Osteocyte (in vitro differentiated cells): ENCODE results near the gene CMTM1. TPM values are rescaled to one million over a fixed set of nuclear protein-coding genes. Genes with fewer than 3 reads are reported as not detected.

Experiments used
- DNase-seq: peaks from one replicate; pipeline ENCODE4 v3.0.0; 2021; ENCODE audit warnings: mixed read lengths; ENCODE audit not compliant: unreplicated experiment; ENCODE audit errors: extremely low spot score
- H3K27ac Mint-ChIP-seq: one replicate; pipeline ENCODE4 v1.8.0; 2021; ENCODE audit warnings: mild to moderate bottlenecking, mixed read lengths; ENCODE audit not compliant: unreplicated experiment
- H3K27me3 Mint-ChIP-seq: one replicate; pipeline ENCODE4 v1.8.0; 2021; ENCODE audit warnings: mixed read lengths; ENCODE audit not compliant: unreplicated experiment
- H3K36me3 Mint-ChIP-seq: one replicate; pipeline ENCODE4 v1.8.0; 2021; ENCODE audit warnings: mixed read lengths; ENCODE audit not compliant: unreplicated experiment
- H3K4me1 Mint-ChIP-seq: one replicate; pipeline ENCODE4 v1.8.0; 2021; ENCODE audit warnings: mixed read lengths; ENCODE audit not compliant: unreplicated experiment
- H3K4me3 Mint-ChIP-seq: one replicate; pipeline ENCODE4 v1.8.0; 2021; ENCODE audit warnings: mild to moderate bottlenecking, moderate library complexity, mixed read lengths; ENCODE audit not compliant: unreplicated experiment
- H3K9me3 Mint-ChIP-seq: one replicate; pipeline ENCODE4 v1.8.0; 2021; ENCODE audit warnings: mixed read lengths; ENCODE audit not compliant: unreplicated experiment
- total RNA-seq: library from RNA; stranded (reverse); gene quantifications from 2 replicates; pipeline ENCODE4 v1.2.1, GENCODE V29; 2021
- TF ChIP-seq, protein P1 (sequence below): fragments of 200-600 bp; sonication (generic); IDR thresholded peaks from 2 replicates; pipeline ENCODE4 v1.5.0; 2021; ENCODE audit warnings: antibody characterized with exemption, mild to moderate bottlenecking, moderate library complexity

The CMTM1 gene
- total RNA-seq, 1 donor from 2014 or later, result 7.8 TPM

DNA sequence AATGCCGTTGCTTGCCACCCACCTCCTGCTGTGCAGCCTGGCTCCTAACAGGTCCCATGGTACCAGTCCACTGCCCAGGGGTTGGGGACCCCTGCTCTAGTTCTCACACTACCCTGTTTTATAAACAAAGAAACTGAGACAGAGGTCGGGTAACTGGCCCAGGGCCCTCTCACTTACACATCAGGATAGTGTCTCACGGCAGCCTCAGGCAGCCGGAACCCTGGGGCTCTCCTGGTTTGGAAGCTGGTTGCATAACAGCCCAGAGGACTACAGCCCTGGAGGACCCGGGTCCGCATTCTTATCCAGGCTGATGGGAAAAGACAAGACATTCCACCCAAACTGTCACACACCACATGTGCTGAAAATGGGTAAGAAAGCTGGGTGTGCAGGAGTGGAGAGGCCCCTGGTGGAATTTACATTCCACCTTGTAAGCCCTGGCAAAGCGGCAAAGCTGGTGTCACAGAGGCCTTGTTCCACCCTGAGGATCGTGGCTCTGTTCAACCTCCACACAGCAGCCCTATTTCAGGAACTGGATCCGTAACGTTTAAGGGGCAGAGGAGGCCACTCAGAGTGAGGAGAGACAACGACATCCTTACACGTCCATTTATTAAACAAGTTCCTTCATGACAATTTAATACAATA lies 48.0 kb downstream of the CMTM1 start:
- no peaks in the 10 kb centered on the region for H3K27me3 Mint-ChIP-seq
- H3K27ac Mint-ChIP-seq, result peak overlapping the region; percentile 50
- H3K4me1 Mint-ChIP-seq, result peaks cover 47% of the 10 kb centered on the region
- TF ChIP-seq, protein P1, sequence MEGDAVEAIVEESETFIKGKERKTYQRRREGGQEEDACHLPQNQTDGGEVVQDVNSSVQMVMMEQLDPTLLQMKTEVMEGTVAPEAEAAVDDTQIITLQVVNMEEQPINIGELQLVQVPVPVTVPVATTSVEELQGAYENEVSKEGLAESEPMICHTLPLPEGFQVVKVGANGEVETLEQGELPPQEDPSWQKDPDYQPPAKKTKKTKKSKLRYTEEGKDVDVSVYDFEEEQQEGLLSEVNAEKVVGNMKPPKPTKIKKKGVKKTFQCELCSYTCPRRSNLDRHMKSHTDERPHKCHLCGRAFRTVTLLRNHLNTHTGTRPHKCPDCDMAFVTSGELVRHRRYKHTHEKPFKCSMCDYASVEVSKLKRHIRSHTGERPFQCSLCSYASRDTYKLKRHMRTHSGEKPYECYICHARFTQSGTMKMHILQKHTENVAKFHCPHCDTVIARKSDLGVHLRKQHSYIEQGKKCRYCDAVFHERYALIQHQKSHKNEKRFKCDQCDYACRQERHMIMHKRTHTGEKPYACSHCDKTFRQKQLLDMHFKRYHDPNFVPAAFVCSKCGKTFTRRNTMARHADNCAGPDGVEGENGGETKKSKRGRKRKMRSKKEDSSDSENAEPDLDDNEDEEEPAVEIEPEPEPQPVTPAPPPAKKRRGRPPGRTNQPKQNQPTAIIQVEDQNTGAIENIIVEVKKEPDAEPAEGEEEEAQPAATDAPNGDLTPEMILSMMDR, result no peak
- no peak for DNase-seq
- no peak overlapping the region for H3K4me3 Mint-ChIP-seq
- peaks cover 24% of the 10 kb centered on the region for H3K36me3 Mint-ChIP-seq
- no peaks in the 10 kb centered on the region for H3K9me3 Mint-ChIP-seq

DNA sequence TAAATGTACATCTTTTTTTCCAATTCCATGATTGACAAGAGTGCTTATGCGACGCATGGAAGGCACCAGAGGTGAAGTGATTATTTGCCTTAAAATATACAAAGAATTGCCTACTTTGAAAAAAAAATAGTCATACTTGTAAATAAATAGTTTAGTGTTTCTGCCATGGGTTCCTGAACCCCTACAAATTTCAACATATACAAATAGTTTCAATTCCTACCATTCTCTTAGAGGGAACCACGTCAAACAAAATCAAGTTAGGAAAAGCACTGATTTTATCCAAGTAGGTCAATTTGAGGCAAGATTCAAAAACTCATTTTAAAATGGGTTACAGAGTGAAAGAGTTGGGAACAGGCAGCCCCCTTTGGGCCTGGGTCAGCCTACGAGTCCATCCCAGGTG lies 49.9 kb downstream of the CMTM1 start:
- H3K27me3 Mint-ChIP-seq, result no peaks in the 10 kb centered on the region
- peaks cover 17% of the 10 kb centered on the region for H3K36me3 Mint-ChIP-seq
- no peak overlapping the region for H3K4me3 Mint-ChIP-seq
- H3K9me3 Mint-ChIP-seq, result no peaks in the 10 kb centered on the region
- DNase-seq, result no peak
- peaks cover 58% of the 10 kb centered on the region for H3K4me1 Mint-ChIP-seq
- TF ChIP-seq, protein P1, result no peak
- peak overlapping the region; percentile 87 for H3K27ac Mint-ChIP-seq

- Mint-ChIP-seq H3K36me3 (peaks cover 14% of the 10 kb centered on the region), H3K4me1 (peaks cover 58% of the 10 kb centered on the region), H3K27ac (peak overlapping the region; percentile 87), H3K9me3 (no peaks in the 10 kb centered on the region), H3K4me3 (no peak overlapping the region), H3K27me3 (no peaks in the 10 kb centered on the region)
- no peak for DNase-seq
- TF ChIP-seq, protein P1, result no peak
Measured at GRCh38 chr16:66616592-66616991, 50.4 kb downstream of the CMTM1 start.

DNA sequence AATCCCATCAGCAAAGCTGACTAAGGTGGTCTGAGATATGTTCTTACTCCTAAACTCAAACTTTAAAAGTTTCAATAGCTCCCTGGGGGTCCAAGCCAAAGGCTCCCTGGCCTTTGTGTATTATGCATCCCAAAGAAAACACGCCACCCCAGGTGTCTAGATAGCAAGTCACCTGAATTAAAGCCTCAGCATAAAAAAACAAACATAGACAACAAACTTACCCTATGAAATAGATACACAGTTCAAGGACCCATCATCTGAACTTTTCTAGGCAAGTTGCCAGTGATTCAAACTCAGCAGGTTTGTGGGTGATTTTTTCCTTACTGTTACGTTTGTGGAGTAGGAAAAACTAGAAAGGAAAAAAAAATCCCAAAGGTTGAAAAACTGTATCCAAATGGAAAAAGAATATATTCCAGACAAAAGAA lies 50.8 kb downstream of the CMTM1 start:
- Mint-ChIP-seq H3K27me3 (no peaks in the 10 kb centered on the region), H3K36me3 (peaks cover 16% of the 10 kb centered on the region), H3K27ac (peak overlapping the region; percentile 87), H3K9me3 (no peaks in the 10 kb centered on the region), H3K4me3 (no peak overlapping the region), H3K4me1 (peaks cover 58% of the 10 kb centered on the region)
- DNase-seq, result no peak
- TF ChIP-seq, protein P1, result no peak

- TF ChIP-seq, protein P1, result no peak
- H3K9me3 Mint-ChIP-seq, result no peaks in the 10 kb centered on the region
- no peaks in the 10 kb centered on the region for H3K27me3 Mint-ChIP-seq
- peak overlapping the region; percentile 87 for H3K27ac Mint-ChIP-seq
- H3K4me1 Mint-ChIP-seq, result peaks cover 58% of the 10 kb centered on the region
- DNase-seq, result no peak
- peaks cover 15% of the 10 kb centered on the region for H3K36me3 Mint-ChIP-seq
- no peak overlapping the region for H3K4me3 Mint-ChIP-seq
Measured at GRCh38 chr16:66617728-66618127, 51.5 kb downstream of the CMTM1 start.
